PC-3 (cell line): ENCODE data around the gene NFYC. TPM values are rescaled to one million over a fixed set of nuclear protein-coding genes. Genes with fewer than 3 reads are reported as not detected.

Experiments
- ATAC-seq: fragments of 200-7000 bp; cut with Tn5 transposase; 2 replicates; pipeline ENCODE4 v1.9.1; 2020; ENCODE audit warnings: mild to moderate bottlenecking, moderate library complexity
- BruUV-seq: library from RNA; stranded (reverse); fragments of 400-500 nt; replicated peaks from 2 replicates; lab custom pipeline; 2021; lab: Mats Ljungman, UMichigan
- CTCF ChIA-PET: fragments of 300-600 bp; sonication (Branson Sonifier 250); formaldehyde crosslinking; loops from one replicate; lab custom pipeline; 2022; ENCODE audit warnings: antibody characterized with exemption; lab: Charles Lee
- POLR2A ChIA-PET: fragments of 300-600 bp; sonication (Branson Sonifier 250); formaldehyde crosslinking; loops from one replicate; lab custom pipeline; 2022; ENCODE audit warnings: antibody characterized with exemption; ENCODE audit not compliant: unreplicated experiment; lab: Charles Lee
- DNase-seq: peaks from one replicate; pipeline ENCODE4 v3.0.0-alpha.2; 2015
- H2AFZ ChIP-seq: fragments of 300-600 bp; sonication (generic); 2 replicates; pipeline ENCODE4 v1.6.0; 2016; ENCODE audit warnings: antibody characterized with exemption, low read length
- H3F3A ChIP-seq: fragments of 300-600 bp; sonication (generic); one replicate; pipeline ENCODE4 v1.6.0; 2017; ENCODE audit warnings: antibody characterized with exemption, low read length, control low read depth, mild to moderate bottlenecking; ENCODE audit not compliant: unreplicated experiment
- H3K27ac ChIP-seq: fragments of 300-600 bp; sonication (generic); 2 replicates; pipeline ENCODE4 v1.5.1; 2016; ENCODE audit warnings: mild to moderate bottlenecking, low read length
- H3K27me3 ChIP-seq: fragments of 300-600 bp; sonication (generic); 2 replicates; pipeline ENCODE4 v1.6.1; 2016; ENCODE audit warnings: low read length, mixed read lengths
- H3K36me3 ChIP-seq: fragments of 300-600 bp; sonication (generic); 2 replicates; pipeline ENCODE4 v1.6.1; 2016; ENCODE audit warnings: low read depth, mixed run types, low read length, mixed read lengths
- H3K4me1 ChIP-seq: fragments of 300-600 bp; sonication (generic); 2 replicates; pipeline ENCODE4 v1.5.1; 2016; ENCODE audit warnings: low read length; ENCODE audit not compliant: insufficient read depth
- H3K4me2 ChIP-seq: fragments of 300-600 bp; sonication (generic); 2 replicates; pipeline ENCODE4 v1.6.0; 2016; ENCODE audit warnings: low read length
- H3K4me3 ChIP-seq: fragments of 300-600 bp; sonication (generic); 2 replicates; pipeline ENCODE4 v1.5.1; 2016; ENCODE audit warnings: mild to moderate bottlenecking, low read length, mixed read lengths
- H3K79me2 ChIP-seq: fragments of 300-600 bp; sonication (generic); 2 replicates; pipeline ENCODE4 v1.6.1; 2017; ENCODE audit warnings: low read length, mixed read lengths
- H3K9ac ChIP-seq: fragments of 300-600 bp; sonication (generic); 2 replicates; pipeline ENCODE4 v1.6.0; 2016; ENCODE audit warnings: mild to moderate bottlenecking, low read length
- H3K9me2 ChIP-seq: fragments of 300-600 bp; sonication (generic); replicated peaks from 2 replicates; pipeline ENCODE4 v1.6.1; 2016; ENCODE audit warnings: mixed run types, low read length, mixed read lengths
- H3K9me3 ChIP-seq: fragments of 300-600 bp; sonication (generic); 2 replicates; pipeline ENCODE4 v1.6.1; 2016; ENCODE audit warnings: low read length, mixed read lengths
- H4K20me1 ChIP-seq: fragments of 300-600 bp; sonication (generic); 2 replicates; pipeline ENCODE4 v1.6.1; 2016; ENCODE audit warnings: low read length, mixed read lengths
- EZH2 ChIP-seq: fragments of 300-600 bp; sonication (generic); IDR thresholded peaks from one replicate; pipeline ENCODE4 v1.6.1; 2017; ENCODE audit warnings: antibody characterized with exemption, mild to moderate bottlenecking, low read length; ENCODE audit not compliant: unreplicated experiment
- EZH2phosphoT487 ChIP-seq: fragments of 300-600 bp; sonication (generic); IDR thresholded peaks from 2 replicates; pipeline ENCODE4 v1.6.1; 2018; ENCODE audit warnings: mild to moderate bottlenecking, antibody characterized with exemption, low read length, borderline replicate concordance
- intact Hi-C: fragments of 100-400 bp; cut with micrococcal nuclease; formaldehyde crosslinking; loops from 2 replicates; pipeline ENCODE4 v1.9.0; 2023
- total RNA-seq: library from RNA; depleted of rRNA; stranded (reverse); fragments of >200 nt; gene quantifications from 2 replicates; pipeline ENCODE4 v1.2.3, GENCODE V29; 2014
- TF ChIP-seq, protein P1 (sequence below): fragments of 300-600 bp; sonication (generic); conservative IDR thresholded peaks from 2 replicates; pipeline ENCODE4 v1.5.1; 2017; ENCODE audit warnings: antibody characterized with exemption, low read depth, mild to moderate bottlenecking, low read length

The NFYC gene
- total RNA-seq, 1 experiment from 2014 or later = 52.6 TPM

DNA sequence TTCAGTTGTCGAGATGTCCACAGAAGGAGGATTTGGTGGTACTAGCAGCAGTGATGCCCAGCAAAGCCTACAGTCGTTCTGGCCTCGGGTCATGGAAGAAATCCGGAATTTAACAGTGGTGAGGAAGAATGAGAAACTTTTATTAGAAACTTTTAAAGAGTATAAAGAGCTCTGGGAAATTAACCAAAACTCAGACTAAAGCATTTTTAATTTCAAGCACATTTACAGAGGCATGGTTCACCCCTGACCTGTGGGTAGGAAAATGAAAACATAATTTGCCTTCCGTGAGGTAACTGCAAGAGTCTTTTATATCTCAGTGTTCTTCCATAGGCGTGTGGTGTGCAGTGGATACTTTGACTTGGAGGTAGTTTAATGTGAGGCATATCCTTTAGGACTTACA, 47.3 kb downstream of the NFYC start:
- Histone ChIP-seq H3K79me2 (peaks cover 28% of the 10 kb centered on the region), H3K9me2 (no peaks in the 10 kb centered on the region), H3K9me3 (no peaks in the 10 kb centered on the region), H3K4me3 (no peak overlapping the region), H3K27me3 (no peaks in the 10 kb centered on the region), H3K27ac (no peak overlapping the region), H3K4me2 (no peak overlapping the region), H3K9ac (no peak overlapping the region), H3K36me3 (peaks cover 28% of the 10 kb centered on the region), H3K4me1 (no peaks in the 10 kb centered on the region), H2AFZ (no peak overlapping the region), H4K20me1 (0 out of 2 replicates have a peak, but pooled peaks cover 10% of the 10 kb centered on the region), H3F3A (no peaks in the 10 kb centered on the region)
- intact Hi-C loops = no loop called here
- ChIA-PET CTCF (no interaction called here), POLR2A (no interaction called here)
- no peak for TF ChIP-seq EZH2phosphoT487
- DNase-seq (no peak), ATAC-seq (no peak)
- no TSS peak for BruUV-seq

DNA sequence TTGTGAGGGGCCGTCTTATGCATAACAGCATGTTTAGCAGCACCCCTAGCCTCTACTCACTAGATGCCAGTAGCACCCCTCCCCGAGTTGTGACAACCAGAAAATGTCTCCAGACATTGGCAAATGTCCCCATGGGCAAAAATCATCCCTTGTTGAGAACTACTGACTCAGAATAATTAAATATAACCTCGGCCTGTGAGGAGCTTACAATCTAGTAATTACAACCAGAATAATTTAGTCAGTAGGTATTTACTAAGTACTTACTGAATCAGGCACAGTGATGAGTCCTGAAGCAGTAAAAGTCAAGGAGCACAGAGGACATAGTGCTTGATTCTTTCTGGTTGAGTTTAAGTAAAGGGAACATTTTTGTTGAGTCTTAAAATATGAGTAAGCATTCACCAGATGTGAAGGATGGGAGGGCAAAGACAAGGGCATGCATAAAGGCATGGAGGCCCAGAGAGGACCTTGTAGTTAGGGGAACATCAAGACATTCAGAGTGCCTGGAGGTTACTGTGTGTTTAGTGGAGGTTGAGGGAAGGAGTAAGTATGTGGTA, 48.0 kb downstream of the NFYC start:
- Histone ChIP-seq H3K9me2 (no peaks in the 10 kb centered on the region), H3K4me3 (no peak overlapping the region), H4K20me1 (0 out of 2 replicates have a peak, but pooled peaks cover 10% of the 10 kb centered on the region), H3K9ac (no peak overlapping the region), H3F3A (no peaks in the 10 kb centered on the region), H3K36me3 (peaks cover 35% of the 10 kb centered on the region), H3K27me3 (no peaks in the 10 kb centered on the region), H3K79me2 (peaks cover 24% of the 10 kb centered on the region), H3K27ac (no peak overlapping the region), H3K4me1 (no peaks in the 10 kb centered on the region), H3K4me2 (no peak overlapping the region), H2AFZ (no peak overlapping the region), H3K9me3 (no peaks in the 10 kb centered on the region)
- no peak for TF ChIP-seq EZH2
- TF ChIP-seq, protein P1, sequence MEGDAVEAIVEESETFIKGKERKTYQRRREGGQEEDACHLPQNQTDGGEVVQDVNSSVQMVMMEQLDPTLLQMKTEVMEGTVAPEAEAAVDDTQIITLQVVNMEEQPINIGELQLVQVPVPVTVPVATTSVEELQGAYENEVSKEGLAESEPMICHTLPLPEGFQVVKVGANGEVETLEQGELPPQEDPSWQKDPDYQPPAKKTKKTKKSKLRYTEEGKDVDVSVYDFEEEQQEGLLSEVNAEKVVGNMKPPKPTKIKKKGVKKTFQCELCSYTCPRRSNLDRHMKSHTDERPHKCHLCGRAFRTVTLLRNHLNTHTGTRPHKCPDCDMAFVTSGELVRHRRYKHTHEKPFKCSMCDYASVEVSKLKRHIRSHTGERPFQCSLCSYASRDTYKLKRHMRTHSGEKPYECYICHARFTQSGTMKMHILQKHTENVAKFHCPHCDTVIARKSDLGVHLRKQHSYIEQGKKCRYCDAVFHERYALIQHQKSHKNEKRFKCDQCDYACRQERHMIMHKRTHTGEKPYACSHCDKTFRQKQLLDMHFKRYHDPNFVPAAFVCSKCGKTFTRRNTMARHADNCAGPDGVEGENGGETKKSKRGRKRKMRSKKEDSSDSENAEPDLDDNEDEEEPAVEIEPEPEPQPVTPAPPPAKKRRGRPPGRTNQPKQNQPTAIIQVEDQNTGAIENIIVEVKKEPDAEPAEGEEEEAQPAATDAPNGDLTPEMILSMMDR = no peak
- no peak for TF ChIP-seq EZH2phosphoT487
- ChIA-PET POLR2A (no interaction called here), CTCF (no interaction called here)
- ATAC-seq (no peak), DNase-seq (no peak)
- intact Hi-C loops = no loop called here
- no TSS peak for BruUV-seq

DNA sequence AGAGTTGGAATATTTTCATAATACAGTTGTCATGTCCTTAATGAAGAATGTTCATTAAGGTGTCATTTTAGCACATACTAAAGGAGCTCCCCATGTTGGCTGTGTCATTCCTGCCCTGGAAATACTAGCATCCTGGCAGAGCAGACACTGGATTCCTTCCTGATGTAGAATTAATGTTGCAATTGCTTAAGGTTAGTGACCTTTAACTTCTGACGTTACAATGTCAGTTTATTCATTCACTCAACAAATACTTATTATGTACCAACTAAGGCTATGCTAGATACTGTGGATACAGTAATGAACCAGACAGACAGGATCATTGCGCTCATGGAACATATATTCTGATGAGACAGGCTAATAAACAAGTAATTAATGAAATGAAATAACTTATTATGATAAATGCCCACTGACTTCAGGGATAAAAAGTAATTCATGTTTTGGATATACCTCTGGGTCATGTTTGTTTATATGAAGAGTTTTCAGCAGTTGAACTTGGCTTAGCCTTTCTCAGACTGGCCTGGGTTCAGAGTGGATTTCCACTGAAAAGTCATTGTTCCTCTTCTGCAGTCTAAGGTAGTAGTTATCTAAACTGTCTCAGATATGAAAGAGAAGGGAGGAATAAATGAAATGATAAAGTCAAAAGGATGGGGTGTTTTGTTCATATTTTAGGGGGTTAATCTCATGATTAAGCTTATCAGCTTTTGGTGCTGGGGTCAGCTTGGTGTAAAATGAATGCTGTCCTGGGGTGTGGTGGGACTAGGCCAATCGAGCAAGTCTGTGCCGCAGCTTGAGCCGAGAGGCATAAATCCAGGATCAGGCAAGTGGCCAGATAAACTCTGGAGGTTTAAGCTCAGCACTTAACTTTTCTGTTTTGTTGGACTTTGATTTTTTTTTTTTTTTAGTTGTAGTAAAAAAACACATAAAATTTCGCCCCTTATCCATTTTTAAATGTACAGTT, 48.8 kb downstream of the NFYC start:
- Histone ChIP-seq H3K79me2 (peaks cover 16% of the 10 kb centered on the region), H3K27me3 (no peaks in the 10 kb centered on the region), H3K9me3 (no peaks in the 10 kb centered on the region), H3F3A (no peaks in the 10 kb centered on the region), H3K36me3 (peaks cover 35% of the 10 kb centered on the region), H3K4me3 (no peak overlapping the region), H3K4me1 (no peaks in the 10 kb centered on the region), H3K4me2 (no peak overlapping the region), H2AFZ (no peak overlapping the region), H3K27ac (no peak overlapping the region), H3K9ac (no peak overlapping the region), H3K9me2 (no peaks in the 10 kb centered on the region), H4K20me1 (0 out of 2 replicates have a peak, but pooled peaks cover 7% of the 10 kb centered on the region)
- TF ChIP-seq EZH2 (no peak), EZH2phosphoT487 (no peak)
- TF ChIP-seq, protein P1 = no peak
- POLR2A ChIA-PET = no interaction called here
- CTCF ChIA-PET = no interaction called here
- intact Hi-C loops = no loop called here
- ATAC-seq (no peak), DNase-seq (no peak)
- no TSS peak for BruUV-seq
